ENCODE measurements around the gene DOCK8. TPM values are rescaled to one million over a fixed set of nuclear protein-coding genes. Genes with fewer than 3 reads are reported as not detected.
"Not testable (repeated sequence)": the region's sequence is repeated elsewhere in the genome, so short reads cannot be mapped to it uniquely, and the experiment has no call there.

DOCK8 gene
- total RNA-seq, 3 donors from 2014 or later, result 18.4 to 34.1 (median 20.8) TPM

DNA sequence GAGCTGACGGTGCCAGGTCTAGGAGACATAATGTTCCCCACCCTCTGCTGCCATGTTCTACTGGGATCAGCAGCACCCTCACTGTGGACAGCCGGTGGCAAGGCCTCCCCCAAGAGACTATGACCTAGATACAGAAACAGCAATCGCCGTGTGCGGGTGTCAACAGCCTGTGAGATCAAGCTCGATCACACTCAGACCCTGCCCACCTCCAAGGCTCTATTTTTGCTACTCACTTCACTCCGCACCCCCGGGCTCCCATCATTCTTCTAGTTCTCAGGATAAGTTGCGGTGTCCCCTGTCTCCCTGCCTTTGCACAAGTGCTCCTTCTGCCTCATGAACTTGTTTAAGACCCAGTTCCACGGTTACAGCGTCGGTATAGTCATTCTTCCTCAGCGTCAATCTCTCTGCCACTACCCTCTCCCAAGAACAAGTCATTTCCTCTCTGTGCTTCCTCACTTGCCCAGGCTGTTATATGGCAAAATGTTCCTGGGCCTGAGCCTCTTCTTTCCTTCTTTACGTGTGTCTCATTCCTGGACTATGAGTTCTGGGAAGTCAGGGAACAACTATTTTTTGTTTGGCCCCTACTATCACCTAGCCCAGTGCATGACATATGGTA lies 5.4 kb upstream of the DOCK8 start:
- intact Hi-C loops (cut with DNase I; ENCODE audit: low total_unique reads), result no loop called here
- H3K4me1 ChIP-seq, result no peaks in the 10 kb centered on the region
- H3K4me3 ChIP-seq, result no peak overlapping the region
- no peaks in the 10 kb centered on the region for H3K27me3 ChIP-seq
- H3K27ac ChIP-seq, result no peak overlapping the region
- H3K36me3 ChIP-seq, result no peaks in the 10 kb centered on the region
- TF ChIP-seq CTCF (IDR thresholded peaks at IDR 0.05), result no peak
- no peak for TF ChIP-seq POLR2AphosphoS5 (IDR thresholded peaks at IDR 0.05)
- no peak for TF ChIP-seq POLR2A (IDR thresholded peaks at IDR 0.05)
- no peak for DNase-seq (ENCODE audit: low spot score in 2 of 2)
- H3K9me3 ChIP-seq, result no peaks in the 10 kb centered on the region

DNA sequence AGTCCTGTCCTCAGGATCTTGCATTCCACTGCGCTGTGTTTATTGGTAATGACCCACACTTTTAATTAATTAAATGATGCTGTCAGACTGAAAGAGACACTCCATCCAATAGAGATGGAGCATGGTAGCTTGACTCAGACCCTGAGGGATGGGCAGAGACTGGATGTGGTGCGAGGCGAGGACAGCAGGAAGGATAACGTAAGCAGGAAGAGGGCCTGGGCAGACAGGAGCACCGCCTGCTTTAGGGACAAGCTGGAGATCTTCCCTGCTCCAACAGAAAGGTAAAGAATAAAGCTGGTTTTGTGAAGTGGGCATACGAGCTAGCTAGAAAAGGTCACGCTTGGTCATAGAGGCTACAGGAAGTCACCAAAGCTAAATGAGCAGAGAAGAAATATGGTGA lies 3.6 kb upstream of the DOCK8 start:
- H3K4me1 ChIP-seq, result no peaks in the 10 kb centered on the region
- DNase-seq (ENCODE audit: low spot score in 2 of 2), result no peak
- TF ChIP-seq POLR2AphosphoS5 (IDR thresholded peaks at IDR 0.05) (no peak), POLR2A (IDR thresholded peaks at IDR 0.05) (no peak), CTCF (IDR thresholded peaks at IDR 0.05) (no peak)
- no peaks in the 10 kb centered on the region for H3K9me3 ChIP-seq
- no peak overlapping the region for H3K4me3 ChIP-seq
- intact Hi-C loops (cut with DNase I; ENCODE audit: low total_unique reads), result no loop called here
- peak overlapping the region; percentile 62 to 85 for H3K27ac ChIP-seq
- H3K27me3 ChIP-seq, result no peaks in the 10 kb centered on the region
- no peaks in the 10 kb centered on the region for H3K36me3 ChIP-seq

DNA sequence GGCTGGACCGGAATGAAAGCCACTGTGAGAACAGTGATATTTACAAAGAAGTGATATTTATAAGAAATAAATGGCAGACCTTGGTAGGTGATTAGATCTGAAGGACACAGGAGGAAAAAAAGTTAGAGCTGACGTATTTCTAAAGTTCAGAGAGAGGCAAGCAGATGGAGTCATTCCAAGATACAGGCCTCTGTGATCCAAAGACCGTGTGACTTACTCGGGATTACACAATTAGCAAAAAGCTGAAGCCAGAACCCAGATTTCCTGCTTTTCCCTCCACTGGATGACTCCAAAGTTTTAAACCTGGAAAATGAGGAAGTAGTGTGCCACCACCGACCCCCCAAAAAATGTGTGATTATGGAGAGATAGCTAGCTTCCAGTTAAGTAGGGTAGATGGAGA lies 3.1 kb upstream of the DOCK8 start:
- H3K36me3 ChIP-seq, result no peaks in the 10 kb centered on the region
- peak overlapping the region; percentile 62 to 85 for H3K27ac ChIP-seq
- no peaks in the 10 kb centered on the region for H3K27me3 ChIP-seq
- intact Hi-C loops (cut with DNase I; ENCODE audit: low total_unique reads), result no loop called here
- no peaks in the 10 kb centered on the region for H3K4me1 ChIP-seq
- no peak for DNase-seq (ENCODE audit: low spot score in 2 of 2)
- no peaks in the 10 kb centered on the region for H3K9me3 ChIP-seq
- H3K4me3 ChIP-seq, result no peak overlapping the region
- TF ChIP-seq CTCF (IDR thresholded peaks at IDR 0.05) (no peak), POLR2AphosphoS5 (IDR thresholded peaks at IDR 0.05) (peak in 1 of 3 donors; percentile 13)

DNA sequence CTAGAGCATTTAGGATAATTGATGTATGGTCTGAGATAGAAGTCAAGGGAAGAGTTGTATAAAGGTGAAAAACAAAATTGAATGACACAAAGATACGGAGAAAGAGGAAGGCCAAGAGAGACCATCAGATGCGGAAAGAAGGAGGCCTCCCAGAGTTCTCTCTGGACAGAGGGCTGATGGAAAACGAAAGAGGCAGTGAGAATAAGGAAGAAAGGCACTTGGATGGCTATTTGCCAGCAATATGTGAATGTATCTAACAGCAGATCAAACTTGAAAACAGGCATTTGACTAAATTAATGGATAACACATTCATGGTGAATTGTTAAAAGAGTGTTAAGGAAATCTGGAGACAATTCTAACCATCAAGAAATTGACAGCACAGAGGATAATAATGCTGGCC lies 2.4 kb upstream of the DOCK8 start:
- Histone ChIP-seq H3K4me1 (peaks cover 0 to 2% of the 10 kb centered on the region in 2 donors), H3K36me3 (no peaks in the 10 kb centered on the region), H3K27me3 (no peaks in the 10 kb centered on the region), H3K27ac (peak overlapping the region; percentile 62 to 85), H3K4me3 (no peak overlapping the region), H3K9me3 (no peaks in the 10 kb centered on the region)
- intact Hi-C loops (cut with DNase I; ENCODE audit: low total_unique reads), result no loop called here
- TF ChIP-seq POLR2AphosphoS5 (IDR thresholded peaks at IDR 0.05), result no peak
- DNase-seq (ENCODE audit: low spot score in 2 of 2), result no peak

- H3K36me3 ChIP-seq; intact Hi-C loops (cut with DNase I; ENCODE audit: low total_unique reads); H3K9me3 ChIP-seq; H3K4me1 ChIP-seq; DNase-seq (ENCODE audit: low spot score in 2 of 2); H3K27me3 ChIP-seq: not testable (repeated sequence)
- H3K27ac ChIP-seq, result peak overlapping the region; percentile 86 to 93
- H3K4me3 ChIP-seq, result peak overlapping the region; percentile 55 to 81 (median 79)
These were observed 764 bp upstream of the DOCK8 start for GRCh38 chr9:213901-214300.

GRCh38 chr9:214351-214647 lies 366 bp upstream of the DOCK8 start:
- peaks cover 0 to 3% of the 10 kb centered on the region in 2 donors for H3K4me1 ChIP-seq
- peak overlapping the region; percentile 86 to 93 for H3K27ac ChIP-seq
- no peaks in the 10 kb centered on the region for H3K27me3 ChIP-seq
- peak overlapping the region; percentile 55 to 81 (median 79) for H3K4me3 ChIP-seq
- H3K9me3 ChIP-seq, result no peaks in the 10 kb centered on the region
- intact Hi-C loops (cut with DNase I; ENCODE audit: low total_unique reads), result no loop called here
- no peak for DNase-seq (ENCODE audit: low spot score in 2 of 2)
- H3K36me3 ChIP-seq, result no peaks in the 10 kb centered on the region
- TF ChIP-seq CTCF (IDR thresholded peaks at IDR 0.05) (no peak), POLR2A (IDR thresholded peaks at IDR 0.05) (no peak), POLR2AphosphoS5 (IDR thresholded peaks at IDR 0.05) (no peak)
